Endothelial cell of umbilical vein (primary cell): ENCODE results near the gene DTNA. TPM values are rescaled to one million over a fixed set of nuclear protein-coding genes. Genes with fewer than 3 reads are reported as not detected.

ENCODE experiments used
- BruUV-seq: library from RNA; stranded (reverse); fragments of 400-500 nt; replicated peaks from 2 replicates; lab custom pipeline; 2021; lab: Mats Ljungman, UMichigan
- CTCF ChIA-PET: fragments of 300-600, 350-600 bp; sonication (Branson Sonifier 250); formaldehyde crosslinking; loops from one replicate; lab custom pipeline; 2021; ENCODE audit warnings: antibody characterized with exemption, inconsistent platforms; lab: Charles Lee
- POLR2A ChIA-PET: fragments of 300-600, 350-600 bp; sonication (Branson Sonifier 250); formaldehyde crosslinking; loops from one replicate; lab custom pipeline; 2021; ENCODE audit warnings: antibody characterized with exemption, inconsistent platforms; lab: Charles Lee
- DNase-seq: peaks from one replicate; pipeline ENCODE4 v3.0.0-alpha.2; 2011; ENCODE audit warnings: low read depth, low spot score
- FAIRE-seq: peaks from 2 replicates; lab custom pipeline; 2011; peaks lifted over from hg19 to GRCh38; lab: Jason Lieb, UNC
- H2AFZ ChIP-seq: 2 replicates; pipeline ENCODE4 v1.6.0; 2012; ENCODE audit warnings: low read depth, low read length, control low read depth, inconsistent platforms
- H3K27ac ChIP-seq: 2 replicates; pipeline ENCODE4 v1.5.1; 2011; ENCODE audit warnings: low read depth, mild to moderate bottlenecking, control low read depth, low read length, moderate library complexity; ENCODE audit not compliant: insufficient read depth
- H3K27me3 ChIP-seq, 2 experiments: 2 replicates each; pipeline versions ENCODE4 v1.6.0 to v1.6.1; 2011; ENCODE audit warnings: low read length in 2 of 2, mixed read lengths in 1 of 2; ENCODE audit not compliant: control insufficient read depth in 2 of 2, insufficient read depth in 2 of 2
- H3K36me3 ChIP-seq, 2 experiments: 2 replicates in 1 of 2; 3 replicates in 1 of 2; pipeline ENCODE4 v1.5.1; 2011; ENCODE audit warnings: low read length in 2 of 2, mild to moderate bottlenecking in 1 of 2, moderate library complexity in 1 of 2; ENCODE audit not compliant: control insufficient read depth in 2 of 2, insufficient read depth in 2 of 2; ENCODE audit errors: extremely low read depth in 1 of 2
- H3K4me1 ChIP-seq: 3 replicates; pipeline ENCODE4 v1.5.1; 2011; ENCODE audit warnings: mild to moderate bottlenecking, low read length; ENCODE audit not compliant: control insufficient read depth, insufficient read depth; ENCODE audit errors: extremely low read depth
- H3K4me2 ChIP-seq: 2 replicates; pipeline ENCODE4 v1.6.1; 2011; ENCODE audit warnings: low read length, control low read depth, mixed read lengths; ENCODE audit not compliant: insufficient read depth
- H3K4me3 ChIP-seq, 3 experiments: fragments of 200-600 bp in 1 of 3; sonication (generic), shearing (Covaris generic) in 1 of 3; replicated peaks in 1 of 3; 2 replicates each; pipeline ENCODE4 v1.5.1; 2011 to 2016; ENCODE audit warnings: control low read depth in 3 of 3, low read length in 3 of 3, mild to moderate bottlenecking in 2 of 3, inconsistent platforms in 1 of 3, low read depth in 1 of 3, moderate library complexity in 1 of 3; ENCODE audit not compliant: insufficient read depth in 1 of 3
- H3K79me2 ChIP-seq: 2 replicates; pipeline ENCODE4 v1.6.0; 2012; ENCODE audit warnings: low read length, inconsistent platforms; ENCODE audit not compliant: control insufficient read depth, insufficient read depth
- H3K9ac ChIP-seq: replicated peaks from 2 replicates; pipeline ENCODE3; 2011; ENCODE audit warnings: low read length, control low read depth; ENCODE audit not compliant: insufficient read depth; ENCODE audit errors: extremely low read depth
- H3K9me1 ChIP-seq: replicated peaks from 3 replicates; pipeline ENCODE4 v1.6.0; 2011; ENCODE audit warnings: mild to moderate bottlenecking, low read length; ENCODE audit not compliant: control insufficient read depth, insufficient read depth; ENCODE audit errors: extremely low read depth
- H3K9me3 ChIP-seq: replicated peaks from 2 replicates; pipeline ENCODE4 v1.5.1; 2012; ENCODE audit warnings: low read length, inconsistent platforms; ENCODE audit not compliant: control insufficient read depth, insufficient read depth
- H4K20me1 ChIP-seq: replicated peaks from 2 replicates; pipeline ENCODE3; 2011; ENCODE audit warnings: mild to moderate bottlenecking, low read length; ENCODE audit not compliant: control insufficient read depth, insufficient read depth; ENCODE audit errors: extremely low read depth
- EZH2 ChIP-seq: IDR thresholded peaks from 2 replicates; pipeline ENCODE4 v1.6.1; 2012; ENCODE audit warnings: borderline replicate concordance, low read depth, mild to moderate bottlenecking, moderate library complexity, low read length, inconsistent platforms; ENCODE audit not compliant: severe bottlenecking
- FOS ChIP-seq: IDR thresholded peaks from 2 replicates; pipeline ENCODE4 v1.6.1; 2011; ENCODE audit warnings: mild to moderate bottlenecking, low read length, moderate library complexity, borderline replicate concordance; ENCODE audit not compliant: insufficient read depth
- GATA2 ChIP-seq: IDR thresholded peaks from 2 replicates; pipeline ENCODE4 v1.7.0; 2011; ENCODE audit warnings: low read depth, mild to moderate bottlenecking, moderate library complexity, mixed read lengths, low read length; ENCODE audit not compliant: insufficient read length, insufficient read depth
- JUN ChIP-seq: IDR thresholded peaks from 2 replicates; pipeline ENCODE4 v1.6.1; 2011; ENCODE audit warnings: borderline replicate concordance, low read depth; ENCODE audit not compliant: insufficient read length, insufficient read depth
- MYC ChIP-seq: IDR thresholded peaks from one replicate; pipeline ENCODE4 v1.6.1; 2011; ENCODE audit warnings: mild to moderate bottlenecking, low read depth, low read length
- POLR2A ChIP-seq: IDR thresholded peaks from 2 replicates; pipeline ENCODE4 v1.6.1; 2012; ENCODE audit warnings: low read depth, mild to moderate bottlenecking, control low read depth, low read length
- POLR2AphosphoS5 ChIP-seq: IDR thresholded peaks from 2 replicates; pipeline ENCODE4 v1.6.1; 2012; ENCODE audit warnings: low read depth, mild to moderate bottlenecking, control low read depth, low read length, moderate library complexity; ENCODE audit not compliant: insufficient read depth
- dilution Hi-C: fragments of 300-500 bp; cut with MboI; formaldehyde crosslinking; loops from one replicate; pipeline ENCODE4 v1.15.0; 2019; ENCODE audit warnings: low sequenced_read_pairs; ENCODE audit not compliant: extremely low pct_ligation_motif_present
- intact Hi-C: fragments of 100-400 bp; cut with micrococcal nuclease; formaldehyde crosslinking; loops from one replicate; pipeline ENCODE4 v1.10.0; 2022
- polyA plus RNA-seq, 4 experiments: library from polyadenylated mRNA; depleted of rRNA in 3 of 4; stranded (reverse) in 3 of 4; unstranded in 1 of 4; fragments of >200 nt; gene quantifications; 2 replicates each; pipeline versions ENCODE4 v1.2.1 to v1.2.3, GENCODE V29; 2011 to 2012; ENCODE audit warnings: missing spikeins in 1 of 4
- total RNA-seq: library from RNA; stranded (reverse); gene quantifications from 2 replicates; pipeline ENCODE4 v1.2.3, GENCODE V29; 2021
- TF ChIP-seq, protein P1 (sequence below), 2 donors: IDR thresholded peaks; 1 replicate in 1 of 2; 2 replicates in 1 of 2; pipeline ENCODE4 v1.5.1; 2011; ENCODE audit warnings: low read length in 2 of 2, mild to moderate bottlenecking in 2 of 2, moderate library complexity in 2 of 2, control low read depth in 1 of 2, inconsistent platforms in 1 of 2, low read depth in 1 of 2; ENCODE audit not compliant: insufficient read depth in 1 of 2; ENCODE audit errors: extremely low read depth in 1 of 2
- TF ChIP-seq, protein P2 (sequence below): IDR thresholded peaks from 2 replicates; pipeline ENCODE4 v1.6.1; 2011; ENCODE audit not compliant: insufficient read depth, insufficient read length

DTNA gene
- total and polyA plus RNA-seq, 2 donors (not counting 3 experiments of a cell fraction or from before 2014, with no cell fraction given), result 6.6 to 15.3 TPM

DNA sequence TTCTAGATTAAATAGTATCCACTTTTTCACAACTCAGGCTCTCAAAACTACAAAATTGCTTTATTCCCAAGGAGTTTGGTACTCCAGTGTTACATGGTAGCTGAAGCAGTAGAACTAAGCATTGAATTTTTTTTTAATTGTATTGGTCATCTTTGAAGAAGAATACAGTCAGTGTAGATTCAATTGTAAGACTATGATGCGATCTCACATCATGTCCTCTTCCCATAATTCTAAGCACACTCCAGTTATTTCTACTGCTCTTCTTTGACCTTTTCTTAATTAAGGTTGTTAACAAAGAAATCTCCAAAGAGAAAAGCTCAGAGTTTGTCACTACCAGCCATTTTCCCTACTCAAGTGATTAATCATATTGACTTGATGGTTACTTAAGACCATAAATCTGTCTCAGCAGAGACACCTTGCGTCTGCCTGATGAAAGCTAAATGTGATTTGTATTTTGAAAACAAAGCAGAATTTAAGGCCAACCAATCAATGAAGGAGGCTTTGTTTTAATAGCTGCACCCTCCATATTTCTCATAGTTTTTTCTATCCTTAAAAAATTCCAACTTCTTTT is 130.2 kb downstream of the DTNA start:
- TF ChIP-seq GATA2 (no peak), FOS (no peak), POLR2AphosphoS5 (no peak), MYC (no peak), POLR2A (no peak), JUN (no peak), EZH2 (no peak)
- TF ChIP-seq, protein P1, sequence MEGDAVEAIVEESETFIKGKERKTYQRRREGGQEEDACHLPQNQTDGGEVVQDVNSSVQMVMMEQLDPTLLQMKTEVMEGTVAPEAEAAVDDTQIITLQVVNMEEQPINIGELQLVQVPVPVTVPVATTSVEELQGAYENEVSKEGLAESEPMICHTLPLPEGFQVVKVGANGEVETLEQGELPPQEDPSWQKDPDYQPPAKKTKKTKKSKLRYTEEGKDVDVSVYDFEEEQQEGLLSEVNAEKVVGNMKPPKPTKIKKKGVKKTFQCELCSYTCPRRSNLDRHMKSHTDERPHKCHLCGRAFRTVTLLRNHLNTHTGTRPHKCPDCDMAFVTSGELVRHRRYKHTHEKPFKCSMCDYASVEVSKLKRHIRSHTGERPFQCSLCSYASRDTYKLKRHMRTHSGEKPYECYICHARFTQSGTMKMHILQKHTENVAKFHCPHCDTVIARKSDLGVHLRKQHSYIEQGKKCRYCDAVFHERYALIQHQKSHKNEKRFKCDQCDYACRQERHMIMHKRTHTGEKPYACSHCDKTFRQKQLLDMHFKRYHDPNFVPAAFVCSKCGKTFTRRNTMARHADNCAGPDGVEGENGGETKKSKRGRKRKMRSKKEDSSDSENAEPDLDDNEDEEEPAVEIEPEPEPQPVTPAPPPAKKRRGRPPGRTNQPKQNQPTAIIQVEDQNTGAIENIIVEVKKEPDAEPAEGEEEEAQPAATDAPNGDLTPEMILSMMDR (IDR thresholded peaks at IDR 0.05; ENCODE audit: extremely low read depth in 1 of 2, insufficient read depth in 1 of 2, low read depth in 1 of 2, low read length in 2 of 2), result no peak
- TF ChIP-seq, protein P2, sequence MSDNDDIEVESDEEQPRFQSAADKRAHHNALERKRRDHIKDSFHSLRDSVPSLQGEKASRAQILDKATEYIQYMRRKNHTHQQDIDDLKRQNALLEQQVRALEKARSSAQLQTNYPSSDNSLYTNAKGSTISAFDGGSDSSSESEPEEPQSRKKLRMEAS, result no peak
- no peak overlapping the region for H3K4me2 ChIP-seq
- H3K27ac ChIP-seq, result no peak overlapping the region
- DNase-seq (no peak), FAIRE-seq (no peak)
- no peaks in the 10 kb centered on the region for H3K36me3 ChIP-seq
- no peak overlapping the region for H3K9ac ChIP-seq
- CTCF ChIA-PET, result interaction anchor here (0.7 to 1.3 kb wide), 4 partner anchors 10 to 717 kb away, joined by 3 to 4 read pairs (median 4); no protein-coding TSS in a partner anchor
- H3K4me3 ChIP-seq, result no peak overlapping the region
- no peaks in the 10 kb centered on the region for H3K9me1 ChIP-seq
- POLR2A ChIA-PET, result no interaction called here
- no peaks in the 10 kb centered on the region for H4K20me1 ChIP-seq
- dilution Hi-C loops (no loop called here), intact Hi-C loops (no loop called here)
- no peaks in the 10 kb centered on the region for H3K27me3 ChIP-seq
- no peaks in the 10 kb centered on the region for H3K9me3 ChIP-seq
- H3K4me1 ChIP-seq, result no peaks in the 10 kb centered on the region
- BruUV-seq, result no TSS peak
- H3K79me2 ChIP-seq, result no peaks in the 10 kb centered on the region
- H2AFZ ChIP-seq, result no peak overlapping the region
